Measurements from ENCODE around the gene TBRG4.

The TBRG4 gene

GRCh38 chr7:45140827-45141226, 29.3 kb upstream of the TBRG4 start:
- no peak for DNase-seq

- no peak for DNase-seq
These were observed 27.2 kb upstream of the TBRG4 start for GRCh38 chr7:45138433-45139267.

GRCh38 chr7:45136106-45137060, 24.9 kb upstream of the TBRG4 start:
- peak; percentile 34 for DNase-seq

GRCh38 chr7:45133877-45134276, 22.4 kb upstream of the TBRG4 start:
- DNase-seq, result no peak

DNA sequence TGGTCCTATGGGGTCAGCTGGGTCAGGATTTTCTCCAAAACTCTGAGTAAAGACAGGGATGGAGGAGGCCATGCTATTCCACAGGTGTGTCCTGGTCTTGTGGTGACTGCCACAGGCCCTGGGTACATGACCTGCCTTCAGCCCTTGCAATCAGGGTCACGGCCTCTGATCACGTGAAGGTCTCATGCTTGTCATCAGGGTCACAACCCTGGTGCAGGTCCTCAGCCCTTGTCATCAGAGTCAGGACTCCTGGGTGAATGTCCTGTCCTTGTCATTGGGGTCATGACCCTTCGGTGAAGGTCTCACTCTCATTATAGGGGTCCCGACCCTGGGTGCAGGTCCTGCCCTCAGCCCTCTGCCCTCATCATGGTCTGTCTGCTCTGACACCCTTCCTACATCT, 21.9 kb upstream of the TBRG4 start:
- no peak for DNase-seq

GRCh38 chr7:45132708-45133320, 21.3 kb upstream of the TBRG4 start:
- DNase-seq, result no peak

DNA sequence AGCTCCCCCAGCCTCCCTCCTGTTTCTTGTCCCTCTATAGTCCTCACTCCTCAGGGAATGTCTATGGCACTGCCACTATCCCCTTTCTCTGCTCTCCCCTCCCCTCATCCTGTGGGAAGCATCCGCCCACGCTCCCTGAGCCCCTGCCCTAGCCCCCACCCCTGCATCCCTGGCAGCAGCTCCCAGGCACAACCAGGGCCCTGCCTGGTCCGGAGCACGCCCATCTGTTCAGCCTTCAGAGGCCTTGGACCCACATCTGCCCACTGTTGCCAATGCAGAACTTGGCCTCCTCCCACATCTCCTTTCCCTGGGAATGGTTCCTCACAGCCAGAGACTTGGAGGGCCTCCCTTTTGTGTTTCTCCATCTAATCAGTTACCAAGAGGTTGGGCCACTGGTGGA, 20.4 kb upstream of the TBRG4 start:
- no peak for DNase-seq

GRCh38 chr7:45130910-45131309, 19.4 kb upstream of the TBRG4 start:
- no peak for DNase-seq

- DNase-seq, result no peak
These were observed 18.4 kb upstream of the TBRG4 start for GRCh38 chr7:45129906-45130305.

DNA sequence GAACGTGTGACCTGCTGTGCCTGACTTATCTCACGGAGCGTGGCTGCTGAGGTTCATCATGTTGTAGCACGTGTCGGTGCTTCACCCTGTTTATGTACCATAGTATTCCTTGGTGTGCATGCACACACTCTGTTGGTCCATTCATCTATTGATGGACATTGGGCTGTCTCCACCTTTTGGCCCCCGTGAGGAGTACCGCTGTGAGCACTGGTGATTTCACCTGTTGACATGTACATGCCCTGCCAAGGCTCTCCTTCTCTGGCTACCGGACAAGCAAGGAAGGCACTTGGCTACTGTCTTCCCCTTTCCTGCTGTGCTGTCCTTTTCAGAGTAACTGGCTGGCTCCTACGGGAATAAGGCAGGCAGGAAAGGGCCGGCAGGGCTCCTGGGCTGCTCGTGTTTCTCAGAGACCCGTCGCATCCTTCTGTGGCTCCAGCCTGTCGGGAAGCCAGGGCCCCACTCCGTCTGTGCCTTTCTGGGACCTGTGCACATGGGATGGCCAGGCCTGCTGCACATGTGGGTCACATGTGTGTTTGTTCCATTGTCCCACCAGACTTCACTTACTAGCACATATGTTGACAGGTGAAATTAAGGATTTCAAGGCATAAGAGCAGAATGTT, 17.8 kb upstream of the TBRG4 start:
- no peak for DNase-seq

DNA sequence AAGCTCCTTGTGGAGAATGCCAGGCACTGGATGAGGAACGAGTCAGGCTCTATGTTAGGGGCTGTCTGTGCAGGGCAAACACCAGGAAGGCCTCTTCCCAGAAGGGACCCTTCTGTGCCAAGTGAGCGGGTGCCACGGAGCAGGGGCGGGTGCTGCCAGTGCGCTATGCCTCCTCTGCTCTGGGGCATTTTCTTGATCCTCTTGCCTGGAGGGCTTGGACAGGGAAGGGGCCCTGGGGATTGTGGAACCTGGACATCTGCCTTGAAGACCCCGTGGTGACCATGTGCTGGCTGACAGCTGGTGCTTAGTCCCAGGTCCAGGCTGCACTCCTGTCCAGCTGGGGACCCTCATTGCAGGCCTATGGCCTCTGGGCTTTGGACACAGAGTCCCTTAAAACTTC, 15.4 kb upstream of the TBRG4 start:
- DNase-seq, result no peak

DNA sequence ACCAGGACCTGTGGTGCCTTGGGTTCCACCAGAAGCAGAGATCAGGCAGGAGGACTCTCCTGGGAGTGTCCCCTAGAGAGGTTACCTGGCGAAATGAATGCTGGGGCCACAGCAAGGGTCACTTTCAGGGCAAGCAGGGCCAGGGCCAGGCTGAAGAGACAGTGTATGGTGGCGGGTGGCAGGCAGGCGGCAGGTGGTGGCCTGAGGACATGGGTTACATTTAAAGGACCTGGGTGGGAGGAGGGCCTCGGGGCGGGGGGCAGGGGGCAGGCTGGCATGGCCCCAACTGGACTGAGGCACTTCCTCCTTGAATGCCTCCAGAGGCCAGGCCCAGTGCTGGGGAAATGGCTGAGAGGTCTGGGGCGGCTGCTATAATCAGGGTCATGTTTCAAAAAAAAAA, 14.7 kb upstream of the TBRG4 start:
- no peak for DNase-seq

DNA sequence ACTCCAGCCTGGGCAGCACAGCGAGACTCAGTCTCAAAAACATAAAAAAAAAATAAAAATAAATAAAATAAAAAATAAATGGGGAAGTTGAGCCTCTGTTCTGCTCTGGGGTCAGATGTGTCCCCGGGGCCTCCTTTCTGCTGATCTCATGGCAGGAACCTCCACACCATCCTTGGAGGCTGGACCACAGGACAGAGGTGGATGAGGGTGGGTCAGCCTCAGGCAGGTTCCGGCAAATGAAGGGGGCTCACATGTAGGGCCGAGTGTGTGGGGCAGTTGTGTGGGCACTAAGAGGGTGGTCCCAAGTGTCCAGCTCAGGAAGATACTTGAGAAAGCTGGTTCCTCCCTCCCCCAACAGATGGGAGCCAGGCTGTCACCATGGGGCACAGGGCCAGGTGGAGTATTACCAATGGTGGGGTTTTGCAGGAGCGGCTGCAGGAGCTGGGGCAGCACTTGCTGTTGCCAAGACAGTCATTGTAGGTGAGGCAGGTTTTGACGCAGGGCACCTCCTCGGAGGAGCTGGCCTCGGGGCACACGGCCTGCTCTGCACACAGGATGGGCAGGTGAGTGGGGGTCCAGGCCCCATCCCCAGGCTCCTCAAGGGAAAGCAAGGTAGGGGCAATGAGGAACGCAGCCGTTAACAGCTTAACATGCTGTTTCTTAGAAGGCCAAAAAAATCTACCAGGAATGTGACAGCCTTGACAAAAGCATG, 13.9 kb upstream of the TBRG4 start:
- no peak for DNase-seq

DNA sequence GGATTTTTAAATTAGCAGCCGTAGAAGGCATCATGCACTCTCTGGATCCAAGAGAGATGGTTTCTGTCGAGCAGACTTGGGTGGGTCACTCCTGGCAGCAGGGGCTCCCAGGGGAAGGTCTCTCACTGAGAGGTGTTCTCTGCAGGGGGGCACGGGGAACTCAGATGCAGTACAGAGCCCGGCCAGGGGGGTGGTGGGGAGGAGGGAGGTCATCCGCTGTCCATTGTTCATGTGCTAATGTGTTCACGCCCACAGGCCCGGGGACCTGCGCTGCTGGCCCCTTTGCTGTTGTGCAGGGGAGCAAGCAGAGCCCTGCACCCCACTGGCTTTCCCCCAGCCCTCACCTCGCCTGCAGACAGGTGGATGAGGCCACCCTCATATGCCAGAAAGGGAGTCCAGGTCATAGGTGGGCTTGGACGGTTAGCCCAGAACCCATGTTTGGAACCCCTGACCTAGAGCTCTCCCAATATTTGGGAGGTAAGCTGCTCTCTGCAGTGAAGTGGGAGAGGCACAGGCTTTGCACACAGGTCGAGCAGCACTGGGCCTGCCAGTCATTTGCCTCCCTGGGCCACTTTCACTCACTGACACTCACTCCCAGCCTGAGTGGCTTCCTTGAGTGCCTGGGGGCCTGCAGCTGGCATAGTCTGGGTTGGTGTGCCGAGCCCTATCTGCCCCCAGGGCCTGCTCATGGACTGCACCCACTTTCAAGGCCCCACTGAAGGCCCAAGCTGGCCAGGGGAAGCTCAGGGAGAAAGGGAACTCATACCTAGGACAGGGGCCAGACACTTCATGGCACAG, 12.6 kb upstream of the TBRG4 start:
- no peak for DNase-seq

DNA sequence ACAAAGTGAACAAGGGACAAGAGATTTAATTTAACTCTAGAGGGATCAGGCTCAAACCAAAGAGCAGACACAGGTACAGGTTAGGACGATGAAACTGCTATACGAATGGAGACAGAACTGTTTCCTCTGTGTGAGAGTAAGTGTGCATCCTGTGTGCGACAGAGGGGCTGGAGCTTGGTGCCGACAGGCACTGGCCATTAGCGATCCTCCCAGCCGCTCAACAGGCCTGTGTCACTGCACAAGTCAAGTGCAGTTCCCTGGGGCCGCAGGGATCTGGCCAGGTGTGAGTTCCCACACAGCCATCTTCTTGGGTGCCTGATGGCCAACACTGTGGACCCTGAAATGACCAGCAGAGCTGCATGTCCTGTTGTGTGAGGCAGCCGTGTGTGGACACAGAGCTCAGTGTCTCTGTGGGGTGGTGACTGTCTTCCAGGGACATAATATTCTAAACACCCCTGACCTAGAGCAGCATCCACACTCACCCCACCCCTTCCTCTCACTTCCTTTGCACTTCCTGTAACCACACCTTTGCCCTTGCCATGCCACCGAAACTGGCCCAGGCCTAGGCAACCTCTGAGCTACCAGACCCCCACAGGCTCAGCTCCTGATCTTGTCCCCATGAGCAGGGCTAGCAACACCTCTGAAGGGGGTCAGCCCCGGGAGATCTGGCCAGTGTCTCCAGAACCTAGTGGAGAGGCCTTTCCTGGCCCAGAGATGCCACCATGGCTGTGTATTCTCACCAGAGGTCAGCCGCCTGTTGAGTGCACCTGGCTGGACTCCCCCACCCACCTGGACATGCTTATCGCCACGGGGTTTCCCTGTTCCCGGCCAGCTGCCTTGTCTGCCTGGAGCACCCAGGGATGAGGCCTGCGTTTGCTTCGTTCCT, 11.7 kb upstream of the TBRG4 start:
- no peak for DNase-seq

DNA sequence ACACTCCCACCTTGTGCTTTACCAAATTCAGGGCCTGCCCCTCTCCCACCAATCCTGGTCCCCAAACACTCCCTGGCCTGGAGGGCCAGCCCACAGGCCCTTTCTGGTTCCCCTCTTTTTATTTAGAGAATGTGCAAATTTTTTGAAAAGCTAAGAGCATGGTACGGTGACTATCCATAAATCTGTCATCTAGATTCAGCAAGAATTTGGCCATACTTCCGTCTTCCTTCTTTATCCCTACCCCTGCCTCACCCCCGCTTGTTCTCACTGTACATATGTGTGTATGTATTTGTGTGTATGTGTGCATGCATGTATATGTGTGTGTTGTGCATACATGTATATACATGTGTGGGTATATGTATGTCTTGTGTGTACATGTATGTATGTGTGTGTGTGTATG, 8.1 kb upstream of the TBRG4 start:
- DNase-seq, result no peak

- DNase-seq, result no peak
These were observed 7.4 kb upstream of the TBRG4 start for GRCh38 chr7:45118889-45119331.

- DNase-seq, result no peak
These were observed 6.8 kb upstream of the TBRG4 start for GRCh38 chr7:45118292-45118691.

- no peak for DNase-seq
These were observed 6.1 kb upstream of the TBRG4 start for GRCh38 chr7:45117582-45117981.

GRCh38 chr7:45116048-45116447, 4.6 kb upstream of the TBRG4 start:
- no peak for DNase-seq
